GM19023 (cell line): ENCODE data around the gene KRTAP10-12.
"Not testable (repeated sequence)": the region's sequence is repeated elsewhere in the genome, so short reads cannot be mapped to it uniquely, and the experiment has no call there.

Source experiments
- ATAC-seq: cut with Tn5 transposase; IDR thresholded peaks from one replicate; pipeline ENCODE4 v1.9.1; 2021; ENCODE audit warnings: mild to moderate bottlenecking, moderate library complexity; ENCODE audit not compliant: unreplicated experiment

KRTAP10-12 gene

DNA sequence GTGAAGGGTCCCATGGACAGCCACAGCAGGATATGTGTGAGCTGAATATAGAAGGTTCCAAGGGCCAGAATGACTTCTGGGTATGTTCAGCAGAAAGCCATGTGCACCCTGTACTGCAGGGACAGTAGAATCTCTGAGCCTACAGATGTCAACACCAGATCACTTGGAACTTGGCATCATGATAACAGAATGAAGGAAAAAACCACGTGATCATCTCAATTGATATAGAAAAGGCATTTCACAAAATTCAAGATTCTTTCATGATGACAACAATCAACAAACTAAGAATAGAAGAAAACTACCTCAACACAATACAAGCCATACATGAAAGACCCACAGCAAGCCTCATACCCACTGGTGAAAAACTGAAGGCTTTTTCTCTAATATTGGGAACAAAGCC lies 29.4 kb upstream of the KRTAP10-12 start:
- no peak for ATAC-seq

DNA sequence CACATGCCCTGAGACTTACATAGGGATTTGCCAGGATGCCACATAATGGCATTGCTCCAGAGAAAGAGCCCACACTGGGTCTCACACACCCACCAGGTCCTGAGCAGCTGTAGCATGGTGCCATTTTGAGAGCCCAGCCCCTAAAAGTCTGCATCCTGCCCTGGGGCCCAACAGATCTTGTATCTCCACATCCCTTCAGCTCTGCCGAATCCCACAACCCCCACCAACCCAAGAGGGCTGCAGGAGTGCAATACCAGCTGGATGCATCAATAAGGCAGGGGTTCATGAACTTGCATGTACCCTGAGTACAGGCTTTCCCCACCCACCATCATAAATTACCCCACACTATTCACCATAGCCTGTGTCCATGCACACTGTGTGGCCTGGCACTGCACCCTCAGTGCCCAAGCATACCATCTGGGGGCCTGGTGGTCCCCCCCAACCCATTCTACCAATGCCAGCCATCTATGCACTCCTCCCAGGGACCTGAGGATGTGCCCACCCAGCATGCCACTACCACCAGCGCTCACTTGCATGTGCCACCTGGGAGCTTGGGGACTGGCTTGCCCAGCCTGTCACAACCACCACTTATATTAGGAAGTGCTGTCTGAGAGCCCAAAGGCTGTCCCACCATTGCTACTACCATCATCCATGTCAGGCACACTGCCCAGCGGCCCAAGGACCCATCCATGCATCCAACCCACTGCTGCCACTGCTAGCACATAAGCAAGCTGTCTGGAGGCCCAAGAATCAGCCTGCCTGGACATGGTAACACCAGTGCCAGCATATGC lies 26.1 kb upstream of the KRTAP10-12 start:
- no peak for ATAC-seq

DNA sequence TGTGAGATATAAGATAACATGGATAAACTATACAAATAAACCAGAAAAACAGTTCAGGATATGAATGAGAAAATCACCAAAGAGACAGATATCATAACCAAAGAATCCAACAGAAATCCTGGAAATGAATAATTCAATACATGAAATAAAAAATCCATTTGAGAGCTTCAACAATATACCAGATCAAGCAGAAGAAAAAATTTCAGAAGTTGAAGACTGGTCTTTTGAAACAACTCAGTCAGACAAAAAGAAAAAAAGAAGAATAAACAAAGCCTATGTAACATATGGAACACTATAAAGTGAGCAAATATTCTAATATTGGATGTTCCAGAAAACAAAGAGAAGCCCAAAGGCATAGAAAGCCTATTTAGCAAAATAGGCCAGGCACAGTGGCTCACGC lies 25.1 kb upstream of the KRTAP10-12 start:
- no peak for ATAC-seq

DNA sequence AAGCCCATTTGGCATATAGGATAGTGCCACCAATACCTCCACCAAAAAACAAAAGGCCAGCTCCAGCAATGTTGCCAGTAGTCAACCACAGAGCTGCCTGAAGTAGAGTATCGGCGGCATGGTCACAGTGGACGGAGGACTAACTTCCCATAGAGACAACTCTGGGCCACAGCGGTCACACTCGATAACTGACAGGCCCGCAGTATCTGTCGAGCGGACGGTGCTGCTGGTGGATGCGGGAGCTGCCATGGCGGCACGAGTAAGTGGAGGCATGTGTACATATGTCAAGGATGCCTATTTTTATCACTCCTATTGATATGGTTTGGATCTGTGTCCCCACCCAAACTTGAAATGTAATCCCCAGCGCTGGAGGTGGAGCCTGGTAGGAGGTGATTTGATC lies 19.1 kb upstream of the KRTAP10-12 start:
- ATAC-seq, result no peak

DNA sequence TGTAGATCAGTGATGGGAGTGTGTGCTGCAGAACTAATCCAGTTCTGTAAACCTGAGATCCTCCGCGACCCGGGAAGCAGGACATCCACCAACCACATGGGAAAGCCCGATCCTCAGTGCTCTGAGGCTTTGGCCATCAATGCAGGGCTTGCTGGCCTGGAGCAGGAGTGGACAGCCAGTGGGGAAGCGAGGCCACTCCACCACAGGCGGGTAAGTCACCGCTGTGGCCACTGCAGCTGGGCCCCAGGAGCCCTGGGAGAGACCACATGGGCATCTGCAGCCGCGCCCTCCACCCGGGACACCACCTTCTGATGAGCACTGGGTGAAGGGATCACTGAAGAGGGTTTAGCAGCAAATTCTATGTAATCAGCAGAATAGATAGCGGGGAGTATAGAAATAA lies 15.8 kb upstream of the KRTAP10-12 start:
- no peak for ATAC-seq

DNA sequence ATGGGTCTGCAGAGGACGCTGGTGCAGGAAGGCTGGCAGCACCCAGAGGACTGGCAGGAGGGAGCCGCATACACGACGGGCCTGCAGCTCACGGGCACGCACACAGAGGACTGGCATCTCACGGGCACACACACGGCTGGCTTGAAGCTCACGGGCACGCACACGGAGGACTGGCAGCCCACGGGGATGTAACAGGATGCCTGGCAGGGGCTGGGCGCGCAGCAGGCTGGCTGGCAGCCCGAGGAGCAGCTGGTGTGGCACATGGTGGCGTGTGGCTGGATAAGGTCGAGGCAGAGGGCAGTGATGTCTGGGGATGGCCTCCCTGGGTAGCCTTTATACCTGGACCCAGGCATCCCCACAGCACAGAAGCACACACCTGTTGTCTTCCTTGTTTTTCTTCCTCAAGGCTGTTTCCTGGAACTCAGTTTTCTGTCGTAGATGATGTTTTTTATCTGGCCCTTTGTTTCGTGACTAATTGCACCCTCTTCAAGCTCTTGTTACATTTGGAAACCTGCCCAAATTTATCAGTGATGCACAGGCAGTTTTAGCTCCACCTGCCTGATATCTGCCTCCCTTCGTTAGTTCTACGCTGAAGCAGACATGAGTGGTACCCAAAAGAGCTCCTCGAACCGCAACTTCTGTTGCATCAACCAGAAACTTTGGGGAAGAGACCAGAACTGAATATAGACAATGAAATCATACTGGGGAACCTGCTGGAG lies 15.0 kb upstream of the KRTAP10-12 start, which contains the start of gene KRTAP12-1:
KRTAP12-1 (minus strand) TSS at position 303 of the 719 bp plus-strand sequence; CDS start at position 263, 40 bp downstream.
- ATAC-seq, result no peak

DNA sequence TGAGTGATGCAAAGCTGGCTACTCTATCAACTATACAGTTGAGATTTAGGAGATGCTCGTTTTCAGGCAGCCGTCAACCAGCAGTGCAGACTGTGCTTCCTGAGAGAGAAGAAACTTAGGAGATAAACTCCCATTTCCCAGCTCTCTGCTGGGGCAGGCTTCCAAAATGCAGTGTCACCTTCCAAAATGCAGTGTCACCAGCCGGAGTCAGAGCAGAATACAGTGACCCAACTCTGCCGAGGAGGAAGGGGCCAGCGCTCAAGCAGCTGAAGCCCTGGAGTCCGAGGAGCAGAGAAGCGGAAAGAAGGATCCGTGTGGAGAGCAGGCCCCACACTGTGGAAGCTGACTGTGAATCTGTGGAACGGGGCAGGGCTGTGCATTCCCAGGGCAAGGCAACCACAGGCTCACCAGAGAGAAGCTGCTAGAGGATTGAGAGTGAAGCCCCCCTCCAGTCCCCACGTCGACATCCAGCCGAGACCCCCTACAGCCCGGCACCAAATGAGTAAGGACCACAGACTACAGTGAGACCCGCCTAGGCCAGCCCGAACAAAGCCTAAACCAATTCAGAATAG lies 14.3 kb upstream of the KRTAP10-12 start:
- ATAC-seq, result no peak

DNA sequence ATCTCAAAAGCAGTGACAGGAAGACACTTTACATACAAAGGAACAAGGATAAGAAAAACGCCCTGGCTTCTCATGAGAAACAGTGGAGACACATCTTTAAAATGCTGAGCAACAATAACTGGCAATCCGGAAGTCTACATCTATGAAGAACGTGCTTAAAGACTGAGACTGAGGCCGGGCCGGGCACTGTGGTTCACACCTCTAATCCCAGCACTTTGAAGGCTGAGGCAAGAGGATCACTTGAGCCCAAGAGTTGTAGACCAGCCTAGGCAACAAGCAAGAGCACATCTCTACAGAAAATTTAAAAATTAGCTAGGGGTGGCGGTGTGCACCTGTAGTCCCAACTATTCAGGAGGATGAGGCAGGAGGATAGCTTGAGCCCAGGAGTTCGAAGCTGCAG lies 12.9 kb upstream of the KRTAP10-12 start:
- ATAC-seq, result no peak

DNA sequence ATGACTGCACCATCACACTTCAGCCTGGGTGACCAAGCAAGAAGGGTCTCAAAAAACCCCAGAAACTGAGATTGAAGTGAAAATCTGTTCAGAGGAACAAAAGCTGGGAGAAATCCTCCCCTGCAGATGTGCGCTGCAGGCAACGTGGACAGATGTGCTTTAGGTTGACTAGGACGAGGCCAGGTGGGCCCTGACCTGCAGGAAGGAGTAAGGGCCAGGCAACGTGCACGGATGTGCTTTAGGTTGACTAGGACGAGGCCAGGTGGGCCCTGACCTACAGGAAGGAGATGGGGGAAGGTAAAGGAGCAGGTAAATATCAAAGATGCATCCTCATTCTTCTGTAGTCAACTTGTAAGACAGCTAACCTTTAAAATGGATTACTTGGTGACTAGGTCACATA lies 12.5 kb upstream of the KRTAP10-12 start:
- ATAC-seq, result no peak

DNA sequence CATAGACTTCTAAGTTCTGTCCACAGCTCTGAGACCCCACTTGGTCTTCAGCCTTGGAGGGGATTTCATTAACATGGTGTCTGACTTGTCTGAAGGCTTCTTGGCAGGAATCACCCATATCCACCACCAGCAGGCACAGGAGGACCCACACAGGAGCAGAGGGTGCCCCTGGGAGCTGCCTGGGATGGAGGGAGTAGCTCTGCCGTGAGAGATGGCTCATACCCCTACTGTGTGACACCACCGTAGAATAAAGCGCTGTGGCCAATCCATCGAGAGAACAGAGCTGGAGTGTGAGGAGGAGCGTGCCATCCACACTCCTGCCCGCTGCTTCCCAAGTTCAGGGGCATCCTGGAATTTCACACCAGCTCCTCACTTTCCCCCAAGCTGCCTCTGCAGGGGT lies 11.9 kb upstream of the KRTAP10-12 start:
- ATAC-seq, result not testable (repeated sequence)

DNA sequence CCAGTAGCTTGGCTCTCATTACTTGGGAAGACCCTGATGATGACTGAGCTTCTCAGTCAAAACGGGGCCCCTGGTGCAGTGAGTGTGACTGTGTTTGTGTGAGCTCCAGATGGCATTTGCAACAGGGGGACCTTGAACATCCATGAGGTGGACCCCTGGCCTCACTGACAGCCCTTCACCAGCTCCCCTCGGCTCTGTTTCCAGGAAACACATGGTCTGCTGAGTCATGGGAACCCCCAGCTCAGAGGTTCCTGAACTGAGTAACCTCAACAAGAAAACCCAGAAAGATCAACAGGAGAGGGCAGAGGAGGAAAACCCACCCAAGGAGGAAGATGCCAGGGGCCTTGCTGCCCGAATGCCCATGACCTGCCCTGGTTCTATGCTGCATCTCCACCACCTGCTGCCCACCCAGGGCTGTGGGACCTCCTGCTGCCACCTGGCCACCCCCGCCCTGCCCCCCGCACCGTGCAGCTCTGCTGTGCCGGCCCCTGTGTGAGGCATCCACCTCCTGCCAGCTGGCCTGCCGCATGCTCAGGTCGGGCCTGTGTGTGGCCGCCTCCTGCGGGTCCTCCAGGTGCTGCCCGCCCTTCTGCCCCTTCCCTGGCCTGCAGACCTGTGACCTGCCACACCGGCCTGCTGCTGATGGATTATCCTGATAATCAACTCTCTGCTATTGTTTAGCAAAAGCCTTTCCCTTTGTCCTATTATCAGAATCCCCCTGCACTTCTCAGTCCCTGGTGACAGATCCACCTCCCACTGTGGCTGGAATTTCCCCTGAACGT lies 10.8 kb upstream of the KRTAP10-12 start:
- ATAC-seq, result no peak

DNA sequence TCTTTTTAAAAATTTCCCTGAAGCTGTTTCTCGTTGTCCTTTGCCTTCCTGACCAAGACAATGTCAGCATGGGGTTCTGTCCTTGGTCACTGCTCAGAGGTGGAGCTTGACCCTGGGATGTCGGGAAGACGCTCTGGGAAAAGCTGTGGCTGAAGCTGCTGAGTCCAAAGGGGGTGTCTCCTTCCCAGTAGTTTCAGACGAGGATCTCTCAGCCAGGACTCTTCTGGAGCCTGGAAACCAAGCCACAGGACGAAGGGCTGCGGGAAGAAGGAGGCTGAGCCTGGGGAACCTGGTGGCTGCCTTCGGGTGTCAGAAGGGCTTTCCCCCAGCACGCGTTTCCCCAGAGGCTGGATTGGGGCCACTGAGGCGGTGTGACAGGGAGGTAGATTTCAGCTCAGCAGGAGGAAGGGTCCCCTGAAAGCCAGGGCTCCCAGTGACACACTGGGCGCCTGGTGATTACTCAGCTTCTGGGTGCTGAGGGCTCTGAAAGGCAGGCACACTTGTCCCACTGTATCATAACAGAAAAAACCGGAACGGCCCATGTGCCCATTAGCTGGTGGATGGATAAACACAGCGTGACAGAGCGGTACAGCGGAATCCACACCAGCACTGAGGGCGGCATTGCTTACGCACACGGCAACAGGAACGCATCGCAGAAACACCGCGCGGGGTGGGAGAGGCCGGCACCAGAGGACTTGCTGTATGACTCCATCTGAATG lies 10.0 kb upstream of the KRTAP10-12 start:
- no peak for ATAC-seq

DNA sequence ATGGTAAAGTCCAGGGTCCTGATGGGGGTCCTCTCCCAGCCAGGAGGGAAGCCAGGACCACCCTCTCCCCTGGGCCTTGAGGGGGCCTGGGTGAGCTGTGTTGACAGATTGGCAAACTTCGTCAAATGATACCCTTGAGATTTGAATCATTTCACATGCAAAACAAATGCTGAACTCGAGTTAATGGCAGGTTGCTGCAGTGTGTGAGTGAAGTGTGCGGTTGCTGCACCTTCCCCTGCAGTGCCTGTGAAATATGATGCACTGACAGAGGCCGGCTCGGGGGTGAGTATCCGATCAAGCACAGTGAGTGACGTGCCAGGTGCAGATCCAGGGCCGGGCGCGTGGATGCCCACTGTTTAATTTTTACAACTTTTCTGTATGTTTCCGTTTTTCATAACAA lies 9.3 kb upstream of the KRTAP10-12 start:
- no peak for ATAC-seq

DNA sequence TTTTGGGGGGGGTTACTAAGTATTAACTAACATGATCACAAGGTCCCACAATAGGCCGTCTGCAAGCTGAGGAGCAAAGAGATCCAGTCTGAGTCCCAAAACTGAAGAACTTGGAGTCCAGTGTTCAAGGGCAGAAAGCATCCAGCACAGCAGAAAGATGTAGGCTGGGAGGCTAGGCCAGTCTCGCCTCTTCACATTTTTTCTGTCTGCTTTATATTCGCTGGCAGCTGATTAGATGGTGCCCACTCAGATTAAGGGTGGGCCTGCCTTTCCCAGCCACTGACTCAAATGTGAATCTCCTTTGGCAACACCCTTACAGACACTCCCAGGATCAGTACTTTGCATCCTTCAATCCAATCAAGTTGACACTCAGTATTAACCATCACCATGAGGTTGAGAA lies 7.2 kb upstream of the KRTAP10-12 start:
- ATAC-seq, result not testable (repeated sequence)

DNA sequence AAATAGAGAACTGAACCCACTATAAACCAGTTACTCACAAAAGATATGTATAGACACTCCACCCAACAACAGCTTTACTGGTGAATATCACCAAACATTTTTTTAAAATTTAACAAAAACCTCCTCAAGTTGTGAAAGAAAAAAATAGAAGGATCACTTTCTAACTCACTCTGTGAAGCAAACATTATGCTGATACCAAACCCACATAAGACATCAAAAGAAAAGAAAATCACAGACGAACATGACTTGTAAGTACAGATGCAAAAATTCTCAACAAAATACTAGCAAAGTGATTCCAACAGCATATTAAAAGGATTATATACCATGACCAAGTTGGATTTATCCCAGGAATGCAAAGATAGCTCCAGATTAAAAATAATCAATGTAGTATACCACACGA lies 5.3 kb upstream of the KRTAP10-12 start:
- no peak for ATAC-seq

DNA sequence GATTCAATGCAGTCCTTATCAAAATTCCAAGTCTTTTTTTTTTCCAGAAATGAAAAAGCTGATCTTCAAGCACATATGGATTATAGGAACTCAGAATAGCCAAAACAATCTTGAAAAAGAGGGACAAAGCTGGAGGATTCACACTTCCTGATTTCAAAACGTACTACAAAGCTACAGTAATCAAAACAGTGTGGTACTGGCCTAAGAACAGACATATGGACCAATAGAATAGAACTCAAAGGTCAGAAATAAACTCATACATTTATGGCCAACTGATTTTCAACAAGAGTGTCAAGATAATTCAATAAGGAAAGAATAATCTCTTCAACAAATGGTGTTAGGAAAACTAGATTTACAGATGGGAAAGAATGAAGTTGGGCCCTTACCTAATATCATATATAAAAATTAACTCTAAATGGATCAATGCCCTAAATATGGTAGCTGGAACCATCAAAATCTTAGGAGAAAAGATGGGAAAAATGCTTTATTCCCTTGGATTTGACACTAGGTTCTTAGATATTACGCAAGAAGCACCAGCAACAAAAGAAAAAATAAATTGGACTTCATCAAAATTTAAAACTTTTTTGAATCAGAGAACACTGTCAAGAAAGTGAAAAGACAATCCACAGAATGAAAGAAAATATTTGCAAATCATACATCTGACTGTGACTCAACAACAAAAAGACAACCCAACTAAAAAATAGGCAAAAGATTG lies 4.0 kb upstream of the KRTAP10-12 start:
- no peak for ATAC-seq

DNA sequence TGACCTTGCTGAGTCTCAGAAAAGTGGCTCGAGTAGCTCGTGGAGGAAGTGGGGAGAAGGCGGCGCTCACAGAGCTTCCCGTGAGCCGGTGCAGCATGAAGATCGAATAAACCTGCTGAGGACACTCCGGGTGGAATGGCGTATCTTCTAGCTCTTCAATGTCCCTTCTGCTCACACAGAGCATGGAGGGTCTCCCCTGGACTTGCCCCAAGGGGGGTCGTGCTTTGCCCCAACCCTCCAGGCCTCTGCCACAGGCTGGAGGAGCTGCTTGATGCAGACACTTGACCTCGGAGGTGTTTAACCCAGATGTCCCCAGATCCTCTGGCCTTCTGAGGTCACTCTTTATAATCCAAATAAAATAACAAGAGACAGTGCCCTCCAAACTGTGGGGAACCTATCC lies 2.2 kb upstream of the KRTAP10-12 start:
- no peak for ATAC-seq

DNA sequence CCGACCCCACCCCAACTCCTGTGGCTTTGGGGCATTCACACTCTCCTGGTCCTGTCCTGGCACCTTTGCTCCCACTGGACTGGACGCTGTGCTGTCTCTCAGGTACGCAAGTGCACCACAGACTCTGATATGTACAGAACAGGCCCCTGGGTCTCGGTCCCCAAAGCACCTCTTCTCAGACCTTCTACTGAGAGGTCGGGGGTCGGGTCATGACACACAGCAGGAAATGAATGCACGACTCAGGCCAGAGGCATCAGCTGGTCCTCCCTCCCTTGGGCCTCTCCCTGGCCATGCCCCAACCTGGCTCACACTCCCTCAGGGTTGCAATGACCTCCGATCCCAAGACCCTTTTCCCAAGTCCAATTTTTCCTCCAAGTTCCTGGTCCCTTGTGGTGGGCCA lies 1.8 kb upstream of the KRTAP10-12 start:
- no peak for ATAC-seq

DNA sequence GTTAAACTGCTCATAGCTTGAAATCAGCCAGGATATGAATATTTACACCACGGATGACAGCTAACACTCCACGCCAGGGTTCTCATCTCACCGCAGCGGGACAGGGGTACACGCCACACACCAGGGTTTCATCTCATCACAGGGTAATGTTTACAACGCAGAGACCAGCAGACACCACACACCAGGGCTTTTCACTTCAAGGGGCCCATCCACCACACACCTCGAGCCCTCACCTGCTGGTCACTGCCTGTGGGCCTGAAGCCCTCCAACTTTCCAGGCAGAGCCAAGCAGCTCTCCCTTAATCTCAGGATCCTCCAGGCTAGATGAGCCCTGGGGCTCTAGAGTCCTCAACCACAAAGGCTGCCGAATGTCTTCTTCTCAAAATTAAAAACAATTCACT lies 1.3 kb upstream of the KRTAP10-12 start:
- ATAC-seq, result no peak

DNA sequence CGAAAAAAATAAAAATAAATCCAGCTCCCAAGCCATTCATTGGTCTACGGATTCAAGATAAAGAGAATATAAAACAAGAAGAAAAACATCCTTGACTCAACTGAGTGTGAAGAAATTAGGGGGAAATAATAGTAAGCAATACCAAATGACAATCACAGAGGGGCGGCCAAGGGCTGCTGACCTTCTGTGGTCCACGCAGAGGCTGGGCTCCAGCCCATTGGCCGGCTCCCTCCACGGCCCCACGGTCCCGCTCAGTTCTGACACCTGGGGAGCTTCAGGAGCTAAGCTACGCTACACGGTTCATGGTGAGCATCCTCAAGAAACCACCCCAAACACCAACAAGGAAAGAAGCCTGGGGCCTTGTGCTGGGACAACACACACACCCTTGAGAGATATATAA lies 400 bp upstream of the KRTAP10-12 start:
- ATAC-seq, result no peak
